GM19468 (cell line): ENCODE measurements around the gene FERMT3.
A peak's percentile ranks its signal among the peaks of the same experiment; 100 is the strongest.

Source experiments
- ATAC-seq: cut with Tn5 transposase; IDR thresholded peaks from one replicate; pipeline ENCODE4 v1.9.1; 2021; ENCODE audit warnings: mild to moderate bottlenecking, moderate library complexity, moderate number of reproducible peaks; ENCODE audit not compliant: unreplicated experiment; ENCODE audit errors: extremely low read depth

The FERMT3 gene

DNA sequence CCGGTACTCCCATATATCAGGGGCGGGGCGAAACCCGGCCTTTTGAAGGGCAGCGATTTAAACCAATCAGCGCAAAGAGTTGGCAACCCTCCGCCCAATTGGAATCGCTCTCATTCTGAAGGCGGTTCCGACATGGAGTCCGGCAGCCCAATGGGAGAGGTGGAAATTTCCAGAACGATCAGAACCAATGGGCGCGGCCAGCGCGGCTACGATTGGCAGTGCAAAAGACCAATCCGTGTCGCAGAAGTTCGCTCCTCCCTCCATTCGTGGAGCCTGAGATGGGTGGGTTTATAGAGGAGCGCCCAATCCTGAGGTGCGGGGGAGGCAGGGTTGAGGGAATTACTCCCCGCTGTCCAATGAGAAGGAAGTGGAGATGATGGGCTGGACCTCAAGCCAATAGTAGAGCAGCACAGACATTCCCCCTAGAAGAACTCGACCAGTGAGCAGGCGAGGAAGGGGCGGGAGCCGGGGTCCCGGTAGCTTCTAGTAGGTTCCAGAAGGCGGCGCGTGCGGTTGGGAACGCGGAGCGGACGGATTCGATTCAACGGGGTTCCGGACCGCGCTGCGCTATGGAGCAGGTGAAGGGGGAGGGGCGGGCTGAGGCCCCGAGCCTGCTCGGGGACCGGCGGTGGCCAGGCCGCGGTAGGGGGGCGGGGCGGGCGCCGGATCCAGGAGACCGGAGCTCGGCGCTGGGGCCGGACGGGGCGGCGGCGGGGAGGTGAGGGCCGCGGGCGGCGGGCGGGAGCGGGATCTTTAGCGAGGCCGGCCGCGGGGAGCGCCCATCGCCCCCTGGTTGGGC, 20.6 kb upstream of the FERMT3 start, which contains the start of gene STIP1:
STIP1 (plus strand) TSS at position 479 of the 799 bp plus-strand sequence; CDS start at position 570, 91 bp downstream.
- peak; percentile 82 for ATAC-seq

DNA sequence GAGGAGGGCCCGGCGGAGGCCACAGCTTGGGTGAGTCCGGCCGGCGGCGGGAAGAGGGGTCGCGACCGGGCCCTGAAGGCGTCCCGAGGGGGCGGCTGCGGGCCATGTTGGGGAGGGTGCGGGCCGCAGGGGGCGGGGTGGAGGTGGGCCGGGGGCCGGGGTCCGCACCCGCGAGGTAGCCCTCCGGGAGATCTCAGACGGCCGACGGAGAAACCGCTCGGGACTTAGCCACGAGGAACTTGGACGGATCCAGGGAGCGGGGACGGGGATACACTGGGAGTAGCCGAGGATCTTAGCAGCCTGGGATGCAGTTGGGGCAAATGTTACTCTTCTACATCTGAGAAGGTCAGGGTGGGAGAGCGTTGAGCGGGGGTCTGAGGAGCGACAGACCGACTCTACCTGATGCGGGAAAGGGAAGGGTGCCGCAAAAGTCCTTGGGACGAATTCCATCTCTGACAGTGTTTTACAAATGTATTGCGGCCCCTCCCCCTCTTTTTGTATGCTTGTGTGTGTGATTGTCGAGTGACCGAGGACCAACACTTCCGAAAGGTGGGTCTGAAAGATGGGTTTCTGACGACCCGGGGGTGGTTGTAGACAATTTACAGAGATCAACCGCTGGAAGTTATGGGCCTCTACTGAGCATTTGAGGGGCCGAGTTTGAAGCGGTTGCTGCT, 19.9 kb upstream of the FERMT3 start:
- ATAC-seq = no peak

DNA sequence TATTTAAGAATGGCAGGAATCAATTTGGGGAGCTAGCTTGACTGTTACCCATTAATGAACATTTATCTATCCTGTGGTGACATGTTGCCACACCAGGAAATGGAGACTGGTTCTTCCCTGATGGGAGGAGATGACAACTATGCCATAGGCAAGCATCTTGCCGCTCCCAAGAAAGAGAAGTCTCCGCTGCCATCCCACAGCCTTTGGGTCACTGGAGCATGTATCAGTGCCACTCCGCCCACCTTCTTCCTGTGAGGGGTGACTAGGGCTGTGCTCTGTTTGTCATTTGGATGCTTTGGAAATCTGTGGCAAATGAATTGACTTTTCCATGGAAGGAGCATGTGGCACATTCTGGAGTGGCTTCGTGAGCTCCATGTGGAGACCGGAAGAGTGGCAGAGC, 14.1 kb upstream of the FERMT3 start:
- ATAC-seq = no peak

DNA sequence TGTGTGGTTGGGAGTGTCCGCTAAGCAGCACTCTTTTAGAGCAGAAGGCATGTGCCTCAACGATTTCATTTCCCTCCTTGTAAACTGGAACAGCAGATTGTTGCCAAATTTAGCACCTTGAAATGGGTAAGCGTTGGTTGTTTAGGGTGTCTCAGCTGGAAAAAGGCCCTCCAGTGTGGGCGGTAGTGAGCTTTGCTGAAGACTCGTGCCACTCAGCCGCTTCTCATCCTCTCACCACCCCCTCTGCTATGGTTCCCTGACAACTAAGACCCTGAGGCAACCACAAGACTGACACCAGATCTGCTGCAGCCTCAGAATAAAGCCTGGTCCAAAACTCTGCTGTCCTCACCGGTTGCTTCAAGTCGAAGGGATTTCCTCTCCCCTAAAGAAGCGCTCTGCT, 9.9 kb upstream of the FERMT3 start:
- ATAC-seq = no peak

DNA sequence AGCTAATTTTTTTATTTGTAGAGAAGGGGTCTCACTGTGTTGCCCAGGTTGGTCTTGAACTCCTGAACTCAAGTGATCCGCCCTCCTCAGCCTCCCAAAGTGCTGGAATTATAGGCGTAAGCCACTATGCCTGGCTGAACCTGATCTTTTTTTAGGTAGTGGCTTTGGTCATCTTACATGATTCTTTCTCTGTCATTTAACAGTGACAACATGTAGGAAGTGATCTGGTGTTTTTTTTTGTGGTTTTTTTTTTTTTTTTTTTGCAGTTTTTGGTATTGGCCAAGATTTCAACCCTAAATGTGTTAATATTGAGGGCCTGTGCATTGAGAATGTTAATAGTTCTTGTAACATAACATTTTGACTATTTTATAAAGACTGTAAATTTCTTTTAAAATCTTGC, 8.0 kb upstream of the FERMT3 start:
- ATAC-seq = no peak

DNA sequence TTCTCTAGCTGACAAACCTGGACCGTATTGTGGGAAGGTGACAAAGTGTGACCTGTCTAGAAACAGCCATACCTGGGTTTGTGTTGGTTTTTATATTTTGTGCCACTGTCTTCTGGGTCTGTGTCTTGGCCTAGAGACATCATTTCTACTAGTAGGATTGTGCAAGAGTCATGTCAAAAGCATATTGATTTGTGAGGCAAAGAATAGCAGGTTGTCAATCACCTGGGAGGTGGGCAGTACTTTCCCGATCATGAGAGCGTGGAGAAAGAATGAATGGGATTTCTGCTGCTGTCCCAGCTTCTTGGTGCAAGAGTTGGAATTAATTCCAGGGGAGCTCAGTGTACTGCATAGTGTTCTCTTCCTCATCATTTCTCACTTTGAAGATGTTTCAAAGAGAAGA, 5.0 kb upstream of the FERMT3 start:
- no peak for ATAC-seq

DNA sequence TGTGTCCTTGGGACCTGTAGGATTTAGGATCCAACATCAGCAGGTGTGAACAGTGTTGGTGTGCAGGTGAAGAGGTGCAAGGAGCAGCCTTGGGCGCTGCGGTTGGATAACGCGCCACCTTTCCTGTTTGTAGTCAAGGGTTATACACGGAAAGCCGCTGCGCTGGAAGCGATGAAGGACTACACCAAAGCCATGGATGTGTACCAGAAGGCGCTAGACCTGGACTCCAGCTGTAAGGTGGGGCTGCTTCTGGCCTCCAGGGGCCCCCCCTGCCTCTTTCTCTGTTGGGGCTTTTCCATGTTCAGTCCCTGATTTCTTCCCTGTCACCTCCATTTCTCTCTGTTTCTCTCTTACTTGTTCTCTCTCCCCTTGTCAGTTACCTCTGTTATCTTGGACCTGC, 3.5 kb upstream of the FERMT3 start:
- ATAC-seq = no peak

DNA sequence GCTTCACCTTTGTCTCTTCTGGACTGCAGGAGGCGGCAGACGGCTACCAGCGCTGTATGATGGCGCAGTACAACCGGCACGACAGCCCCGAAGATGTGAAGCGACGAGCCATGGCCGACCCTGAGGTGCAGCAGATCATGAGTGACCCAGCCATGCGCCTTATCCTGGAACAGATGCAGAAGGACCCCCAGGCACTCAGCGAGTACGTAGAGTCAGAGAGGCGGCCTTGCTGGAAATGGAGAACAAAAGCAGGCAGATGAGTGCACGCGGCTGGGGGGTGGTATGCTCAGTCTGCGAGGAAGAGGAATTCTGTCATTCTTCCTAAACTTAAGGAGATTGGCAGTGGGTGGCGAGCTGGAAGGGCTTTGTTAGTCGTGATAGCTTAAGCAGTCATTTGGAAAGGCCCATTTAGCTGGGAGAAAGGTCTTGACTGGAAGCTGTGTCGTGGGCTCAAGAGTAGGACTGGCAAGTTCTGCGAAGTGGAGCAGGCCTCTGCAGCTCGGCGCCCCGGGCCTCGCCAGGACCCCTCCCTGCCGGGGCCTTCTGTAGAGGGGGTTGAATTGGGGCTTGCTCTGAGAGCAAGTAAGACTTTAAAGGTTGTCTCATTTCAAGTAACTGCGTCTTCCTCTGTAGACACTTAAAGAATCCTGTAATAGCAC, 3.0 kb upstream of the FERMT3 start:
- ATAC-seq = no peak

DNA sequence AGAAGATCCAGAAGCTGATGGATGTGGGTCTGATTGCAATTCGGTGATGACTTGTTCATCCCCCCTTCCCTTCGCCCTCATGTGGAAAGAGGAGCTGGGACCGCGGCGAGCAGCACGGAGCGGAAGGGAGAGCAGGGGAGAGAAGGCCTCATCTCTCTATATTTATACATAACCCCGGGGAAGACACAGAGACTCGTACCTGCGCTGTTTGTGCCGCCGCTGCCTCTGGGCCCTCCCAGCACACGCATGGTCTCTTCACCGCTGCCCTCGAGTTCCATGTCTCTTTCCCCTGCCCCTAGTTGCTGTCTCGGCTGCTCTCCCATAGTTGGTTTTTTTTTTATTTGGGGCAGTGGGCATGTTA, 2.5 kb upstream of the FERMT3 start:
- no peak for ATAC-seq

DNA sequence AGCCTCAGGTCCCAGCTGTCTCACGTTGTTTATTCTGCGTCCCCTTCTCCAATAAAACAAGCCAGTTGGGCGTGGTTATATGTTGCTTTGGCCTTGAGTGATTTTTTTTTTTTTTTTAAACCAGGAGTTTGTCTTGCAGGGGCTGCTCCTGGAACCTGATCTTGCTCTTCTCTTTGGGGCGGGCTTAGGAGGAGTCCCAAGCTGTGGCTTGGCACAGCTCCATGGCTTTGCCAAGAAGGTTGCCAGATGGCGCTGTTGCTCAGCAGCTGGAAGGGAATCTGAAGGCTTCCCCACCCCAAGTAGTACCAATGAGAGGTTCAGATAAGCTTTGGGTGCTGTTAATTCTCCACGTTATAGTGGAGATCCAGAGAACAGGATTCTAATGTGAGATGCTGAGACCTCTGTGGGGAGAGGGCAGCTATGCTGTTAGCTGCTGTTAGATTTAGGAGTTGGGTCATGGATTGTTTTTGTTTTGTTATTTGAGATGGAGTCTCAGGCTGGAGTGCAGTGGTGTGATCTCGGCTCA, 2.0 kb upstream of the FERMT3 start:
- no peak for ATAC-seq

DNA sequence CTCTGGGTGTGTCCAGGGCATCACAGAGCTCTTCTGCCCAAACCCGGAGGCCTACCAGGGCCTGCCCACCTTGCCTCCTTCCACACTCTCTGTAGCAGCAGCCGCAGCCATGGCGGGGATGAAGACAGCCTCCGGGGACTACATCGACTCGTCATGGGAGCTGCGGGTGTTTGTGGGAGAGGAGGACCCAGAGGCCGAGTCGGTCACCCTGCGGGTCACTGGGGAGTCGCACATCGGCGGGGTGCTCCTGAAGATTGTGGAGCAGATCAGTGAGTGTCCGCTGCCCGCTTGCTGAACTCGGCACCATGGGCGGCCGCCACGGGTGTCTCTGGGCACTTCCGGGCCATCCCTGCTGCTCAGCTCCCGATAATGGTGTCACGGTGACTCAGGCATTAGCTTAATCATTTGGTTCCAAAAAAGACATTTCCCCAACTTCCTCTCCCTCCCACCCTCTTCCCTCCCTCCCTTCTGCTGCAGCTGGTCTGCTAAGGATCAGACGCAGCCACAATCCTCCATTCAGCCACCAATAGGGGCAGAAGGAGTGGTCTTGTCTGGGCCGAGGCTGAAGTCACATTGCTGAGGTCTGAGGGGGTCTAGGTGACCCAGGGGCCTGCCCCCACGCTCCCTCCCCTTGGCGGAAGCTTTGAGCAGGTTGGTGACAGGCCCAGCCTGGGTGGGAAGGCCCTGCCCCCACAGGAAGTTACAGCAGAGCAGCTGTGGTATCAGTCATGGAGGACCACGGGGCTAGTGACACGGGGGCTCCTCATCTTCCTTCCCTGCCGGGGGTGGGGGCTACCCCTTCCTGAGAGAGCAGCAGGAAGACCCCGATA, 950 bp downstream of the FERMT3 start:
- peak; percentile 70 for ATAC-seq

DNA sequence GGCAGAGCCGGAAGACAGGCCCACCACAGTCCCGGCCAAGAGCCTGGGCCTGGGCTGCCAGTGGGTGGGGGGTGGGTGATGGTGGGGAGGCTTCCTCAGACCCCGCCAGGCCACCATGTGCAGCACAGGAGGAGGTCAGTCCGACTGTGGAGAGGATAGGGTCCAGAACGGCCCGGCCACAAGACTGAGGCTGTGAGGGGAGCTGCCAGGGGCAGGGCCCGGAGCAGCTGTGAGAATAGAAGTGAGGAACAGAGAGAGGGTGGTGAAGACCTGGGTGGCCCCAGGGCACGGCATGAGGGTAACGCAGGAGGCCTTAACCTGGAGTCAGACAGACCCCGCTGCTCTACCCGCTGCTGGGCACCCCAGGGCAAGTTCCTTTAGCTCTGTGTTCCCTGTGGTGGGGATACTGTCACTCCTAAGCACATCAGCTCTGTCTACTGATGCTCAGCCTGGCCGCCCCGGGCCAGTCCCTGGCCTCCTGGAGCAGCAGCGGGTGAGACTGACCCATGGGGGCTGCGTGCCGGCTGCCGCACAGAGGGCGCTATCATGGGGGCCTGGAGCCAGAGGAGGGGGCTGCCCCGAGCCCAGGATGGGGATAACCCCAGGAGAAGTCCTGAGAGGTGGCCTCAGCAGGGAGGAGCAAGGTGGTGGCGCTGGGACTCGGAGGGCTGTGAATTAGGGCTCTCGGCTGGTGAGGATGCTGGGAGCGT, 1.7 kb downstream of the FERMT3 start:
- no peak for ATAC-seq

DNA sequence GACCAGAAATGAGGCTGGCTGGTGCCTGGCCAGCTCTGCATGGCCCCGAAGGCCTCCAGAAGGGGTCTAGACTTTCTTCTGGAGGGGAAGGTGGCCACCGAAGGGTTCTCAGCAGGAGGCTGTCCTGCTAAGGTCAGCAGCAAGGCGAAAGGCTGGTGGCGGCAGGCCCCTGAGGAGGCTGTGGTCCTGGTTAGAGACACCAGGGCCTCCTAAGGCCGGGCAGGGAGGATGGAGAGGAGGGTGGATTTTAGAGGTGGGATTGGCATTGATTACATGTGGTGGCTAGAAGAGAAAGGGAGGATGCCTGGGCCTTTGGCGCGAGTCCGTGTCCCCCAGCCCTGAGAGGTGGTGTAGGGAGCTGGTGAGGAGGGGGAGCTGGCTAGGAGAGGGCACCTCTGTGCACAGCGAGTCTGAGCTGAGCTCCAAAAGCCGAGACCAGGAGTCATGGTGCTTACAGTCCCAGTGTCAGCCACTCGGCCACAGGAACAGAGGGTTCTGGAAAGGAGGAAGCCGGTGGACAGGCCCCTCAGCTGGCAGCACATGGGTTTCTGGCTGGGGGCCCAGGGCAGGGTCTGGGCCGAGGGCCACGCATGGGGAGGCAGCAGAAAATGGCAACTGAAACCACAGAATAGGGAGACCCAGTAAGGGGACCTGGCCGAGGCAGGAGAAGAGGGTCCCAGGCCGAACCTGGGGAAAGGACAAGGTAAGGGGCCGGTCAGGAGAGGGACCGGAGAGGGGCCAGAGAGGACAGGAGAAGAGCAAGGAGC, 2.5 kb downstream of the FERMT3 start:
- no peak for ATAC-seq

DNA sequence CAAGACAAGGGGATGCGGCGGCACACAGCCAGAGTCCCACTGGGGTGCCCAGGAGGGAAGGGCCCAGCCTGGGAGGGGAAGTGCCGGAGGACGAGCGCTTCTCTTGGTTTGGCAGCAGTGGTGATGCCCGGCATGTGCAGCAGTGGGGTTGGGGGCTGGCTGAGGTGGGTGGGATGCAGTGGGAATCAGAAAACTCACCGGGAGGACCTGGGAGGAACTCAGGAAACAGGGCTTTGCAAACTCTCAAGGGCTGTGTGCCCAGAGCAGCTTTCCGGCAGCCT, 3.0 kb downstream of the FERMT3 start:
- no peak for ATAC-seq

DNA sequence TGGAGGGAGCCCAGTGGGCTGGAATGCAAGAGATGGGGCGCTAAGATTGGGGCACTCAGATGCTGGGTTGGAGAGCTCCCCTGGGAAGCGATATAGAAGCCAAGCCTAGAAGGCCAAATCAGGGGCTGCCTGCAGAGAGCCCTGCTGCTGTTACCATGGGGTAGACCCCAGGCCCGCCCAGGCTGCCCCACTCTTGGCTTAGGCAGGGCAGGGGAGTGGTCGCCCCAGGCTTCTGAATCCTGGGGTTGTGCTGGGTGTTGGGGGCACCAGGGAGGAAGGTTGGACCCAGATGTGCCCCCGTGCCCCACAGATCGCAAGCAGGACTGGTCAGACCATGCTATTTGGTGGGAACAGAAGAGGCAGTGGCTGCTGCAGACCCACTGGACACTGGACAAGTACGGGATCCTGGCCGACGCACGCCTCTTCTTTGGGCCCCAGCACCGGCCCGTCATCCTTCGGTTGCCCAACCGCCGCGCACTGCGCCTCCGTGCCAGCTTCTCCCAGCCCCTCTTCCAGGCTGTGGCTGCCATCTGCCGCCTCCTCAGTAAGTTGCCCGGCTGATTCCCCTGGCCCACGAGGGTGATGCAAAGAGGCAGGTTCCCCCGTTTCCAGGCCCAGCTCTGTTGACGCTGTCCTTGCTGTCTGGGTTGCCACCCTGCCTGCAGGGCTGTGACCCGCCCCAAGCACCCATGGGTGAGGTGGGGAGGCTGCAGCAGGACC, 3.9 kb downstream of the FERMT3 start:
- ATAC-seq = no peak

DNA sequence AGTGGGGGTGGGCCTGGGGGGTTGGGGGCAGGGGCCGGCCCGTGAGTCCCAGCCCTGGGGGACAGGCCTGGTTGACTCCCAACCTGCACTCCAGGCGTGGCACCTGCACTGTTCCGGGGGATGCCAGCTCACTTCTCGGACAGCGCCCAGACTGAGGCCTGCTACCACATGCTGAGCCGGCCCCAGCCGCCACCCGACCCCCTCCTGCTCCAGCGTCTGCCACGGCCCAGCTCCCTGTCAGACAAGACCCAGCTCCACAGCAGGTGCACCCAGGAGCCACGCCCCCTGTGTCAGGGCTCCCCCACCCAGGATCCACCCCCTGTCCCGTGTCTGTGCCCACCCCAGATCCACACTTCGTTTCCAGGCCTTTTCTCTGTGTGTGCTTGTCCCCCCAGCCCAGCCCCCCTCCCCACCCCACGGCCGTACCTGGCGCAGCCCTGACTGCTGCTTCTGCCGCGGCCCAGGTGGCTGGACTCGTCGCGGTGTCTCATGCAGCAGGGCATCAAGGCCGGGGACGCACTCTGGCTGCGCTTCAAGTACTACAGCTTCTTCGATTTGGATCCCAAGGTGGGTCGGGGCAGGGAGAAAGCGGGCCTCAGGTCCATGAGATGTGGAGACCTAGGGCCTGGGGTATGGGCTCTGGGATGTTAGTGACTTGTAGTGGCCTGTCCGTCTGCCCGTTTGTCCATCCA, 4.8 kb downstream of the FERMT3 start:
- no peak for ATAC-seq

DNA sequence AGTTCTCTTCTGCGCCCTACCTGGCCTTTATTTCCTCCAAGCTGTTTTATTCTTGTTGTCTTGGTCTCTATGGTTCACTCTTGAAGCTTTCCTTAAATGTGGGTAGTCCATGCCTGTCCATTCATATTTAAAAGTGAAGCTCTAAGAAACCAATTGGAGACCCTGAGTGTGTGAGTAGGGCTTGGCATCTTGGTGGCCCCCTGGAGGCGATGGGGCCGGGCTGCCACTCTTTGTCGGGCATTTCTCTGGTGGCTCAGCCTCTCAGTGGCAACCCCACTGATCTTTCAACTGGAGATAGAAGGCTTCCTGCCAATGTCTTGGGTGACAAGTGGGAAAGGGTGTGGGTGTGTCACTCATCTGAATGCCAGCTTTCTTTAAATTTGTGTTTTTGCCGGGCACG, 10.4 kb downstream of the FERMT3 start:
- no peak for ATAC-seq
